NCI-H1048 (cell line): ENCODE data around the gene MAPK14.
"Not testable (repeated sequence)": the region's sequence is repeated elsewhere in the genome, so short reads cannot be mapped to it uniquely, and the experiment has no call there.

Experiments
- DNase-seq: peaks from one replicate; lab custom pipeline; 2025; lab: John Stamatoyannopoulos, UW

MAPK14 gene

GRCh38 chr6:36123270-36124139 lies 95.9 kb downstream of the MAPK14 start:
- peak; percentile 44 for DNase-seq

- not testable (repeated sequence) for DNase-seq
Measured at GRCh38 chr6:36124346-36124745, 96.7 kb downstream of the MAPK14 start.

DNA sequence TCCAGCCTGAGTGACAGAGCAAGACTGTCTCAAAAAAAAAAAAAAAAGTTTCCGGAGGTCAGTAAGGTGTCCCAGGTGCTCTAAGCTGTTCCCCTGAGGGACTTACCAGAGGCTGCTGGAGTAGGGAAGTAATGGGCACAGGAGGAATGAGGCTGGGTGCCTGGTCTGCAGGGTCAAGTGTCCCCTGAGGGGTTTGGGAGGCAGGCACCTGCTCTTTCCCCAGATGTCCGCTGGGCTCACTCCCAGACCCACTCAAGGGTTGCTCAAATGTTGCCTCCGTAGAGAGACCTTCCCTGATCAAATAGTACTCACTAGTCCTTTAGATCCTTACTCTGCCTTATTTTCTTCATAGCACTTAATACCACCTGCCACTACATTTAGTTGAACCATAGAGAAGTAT lies 97.3 kb downstream of the MAPK14 start:
- DNase-seq = no peak

GRCh38 chr6:36125575-36125974 lies 98.0 kb downstream of the MAPK14 start:
- DNase-seq = no peak

DNA sequence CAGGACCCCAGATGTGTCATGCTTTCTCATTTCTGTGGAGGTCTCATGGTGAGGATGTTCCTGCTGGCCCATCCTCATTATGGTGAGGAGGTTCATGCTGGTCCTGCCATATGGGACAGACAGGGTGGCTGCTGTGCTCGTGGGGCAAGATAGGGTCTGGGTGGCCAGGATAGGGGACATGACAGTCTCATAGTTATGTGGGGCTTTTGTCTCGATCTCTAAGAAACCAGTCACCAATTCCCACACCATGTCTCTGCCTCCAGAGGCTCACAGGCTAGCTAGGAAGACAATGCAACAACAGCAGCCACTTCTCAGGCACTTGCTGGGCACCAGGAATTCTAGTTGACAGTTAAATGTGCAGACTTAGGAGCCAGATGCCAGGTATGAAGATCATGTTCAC lies 98.5 kb downstream of the MAPK14 start:
- DNase-seq = no peak

- DNase-seq = no peak
Measured at GRCh38 chr6:36126553-36127458, 99.2 kb downstream of the MAPK14 start.

DNA sequence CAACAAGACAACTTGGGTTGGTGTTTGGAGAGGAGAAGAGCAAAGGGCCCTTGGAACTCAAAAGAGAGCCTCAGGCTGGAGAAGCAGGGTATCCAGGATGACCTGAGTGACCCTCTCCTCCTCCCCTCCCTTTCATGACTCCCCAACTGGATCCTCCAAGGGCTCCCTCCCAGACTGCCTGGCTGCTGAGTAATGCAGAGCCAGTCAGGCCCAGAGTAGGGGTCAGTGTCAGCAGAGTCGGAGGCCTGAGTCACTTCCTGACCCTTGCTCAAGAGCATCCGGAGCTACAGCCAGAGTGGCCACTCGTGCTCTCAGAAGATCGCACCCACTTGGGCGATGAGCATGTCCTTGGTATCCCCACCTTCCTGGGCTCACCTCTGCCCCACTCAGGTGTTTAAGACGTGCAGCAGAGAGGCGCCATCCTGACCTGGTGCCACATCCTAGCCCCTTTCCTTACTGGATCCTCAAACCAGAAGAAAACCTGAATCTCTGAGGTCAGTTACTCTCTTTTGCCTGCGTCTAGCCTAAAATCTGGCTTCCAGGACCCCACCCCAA lies 99.9 kb downstream of the MAPK14 start:
- no peak for DNase-seq

DNA sequence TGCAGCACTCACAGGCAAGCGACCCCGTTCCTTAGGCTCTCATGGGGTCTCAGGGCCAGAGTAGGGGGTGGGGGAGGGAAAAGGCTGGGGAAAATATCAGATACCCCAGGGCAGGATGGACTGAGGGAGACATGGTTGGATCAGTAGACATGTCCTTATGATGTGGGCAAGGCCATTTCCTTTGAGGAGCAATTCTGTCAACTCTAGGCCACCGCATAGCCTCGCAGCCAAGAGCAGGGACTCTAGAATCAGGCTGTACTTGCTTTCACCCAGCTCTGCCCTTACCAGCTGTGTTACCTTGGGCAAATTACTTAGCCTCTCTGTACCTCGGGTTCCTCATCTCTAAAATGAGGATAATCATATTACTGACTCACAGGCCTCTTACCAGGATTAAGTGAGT lies 100.5 kb downstream of the MAPK14 start:
- DNase-seq = no peak

GRCh38 chr6:36128793-36129192 lies 101.2 kb downstream of the MAPK14 start:
- DNase-seq = no peak

- not testable (repeated sequence) for DNase-seq
Measured at GRCh38 chr6:36129334-36129733, 101.7 kb downstream of the MAPK14 start.

GRCh38 chr6:36129941-36130666 lies 102.5 kb downstream of the MAPK14 start, which contains the start of gene MAPK13:
Gene MAPK13, plus strand, starts transcription at chr6:36130513. Its CDS starts 70 bp downstream, at chr6:36130583.
- DNase-seq = no peak

GRCh38 chr6:36130667-36131510 lies 103.3 kb downstream of the MAPK14 start:
- DNase-seq = no peak

- DNase-seq = no peak
Measured at GRCh38 chr6:36131511-36132245, 104.1 kb downstream of the MAPK14 start.

GRCh38 chr6:36132246-36132895 lies 104.8 kb downstream of the MAPK14 start:
- DNase-seq = no peak

DNA sequence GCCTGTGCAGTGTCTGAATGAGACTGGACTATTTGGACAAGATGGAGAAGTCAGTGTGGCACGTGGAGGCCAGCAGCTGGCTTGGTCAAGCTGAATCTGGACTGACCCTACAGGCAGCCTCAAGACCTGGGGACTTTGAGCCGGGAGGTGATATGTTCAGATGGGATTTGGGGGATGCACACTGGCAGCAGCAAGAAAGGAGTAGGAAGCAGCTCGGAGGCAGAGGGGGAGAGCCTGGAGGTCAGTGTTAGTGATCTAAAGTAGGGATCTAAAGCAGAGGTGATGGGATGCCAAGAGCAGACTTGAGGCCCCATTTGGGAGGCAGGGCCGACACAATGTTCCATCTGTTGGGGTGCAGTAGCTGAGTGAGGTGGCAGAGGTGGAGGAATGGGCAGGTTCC lies 105.5 kb downstream of the MAPK14 start:
- DNase-seq = no peak

- no peak for DNase-seq
Measured at GRCh38 chr6:36133912-36134311, 106.3 kb downstream of the MAPK14 start.

DNA sequence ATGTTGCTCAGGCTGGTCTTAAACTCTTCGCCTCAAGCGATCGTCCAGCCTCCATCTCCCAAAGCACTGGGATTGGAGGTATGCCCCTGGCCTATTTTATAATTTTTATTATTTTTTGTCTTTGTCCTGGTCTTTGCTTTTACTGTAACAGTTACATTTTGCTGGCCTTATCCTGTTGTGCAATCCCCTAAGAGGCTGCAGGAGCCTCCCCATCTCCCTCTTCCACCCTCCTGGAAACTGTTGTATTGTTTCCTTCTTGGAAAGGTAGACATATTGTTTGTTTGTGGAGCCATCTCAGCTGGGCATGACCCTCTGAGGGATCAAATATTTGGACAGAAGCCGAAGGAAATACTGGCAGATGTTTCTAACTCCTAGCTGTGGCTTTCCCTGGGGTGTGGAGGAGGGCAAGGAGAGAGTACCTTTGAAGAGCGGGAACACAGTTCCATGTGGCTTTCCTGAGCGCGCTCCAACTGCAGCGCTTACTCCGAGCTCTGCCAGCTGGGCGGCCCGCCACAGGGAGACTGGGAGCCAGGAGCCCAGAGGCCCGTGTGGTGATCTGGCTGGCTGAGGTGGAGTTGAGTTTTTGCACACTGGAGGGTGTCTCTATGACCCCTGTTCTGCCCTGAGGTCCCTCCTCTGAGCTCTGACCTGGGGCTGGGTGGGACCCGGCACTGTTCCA lies 107.6 kb downstream of the MAPK14 start:
- no peak for DNase-seq

DNA sequence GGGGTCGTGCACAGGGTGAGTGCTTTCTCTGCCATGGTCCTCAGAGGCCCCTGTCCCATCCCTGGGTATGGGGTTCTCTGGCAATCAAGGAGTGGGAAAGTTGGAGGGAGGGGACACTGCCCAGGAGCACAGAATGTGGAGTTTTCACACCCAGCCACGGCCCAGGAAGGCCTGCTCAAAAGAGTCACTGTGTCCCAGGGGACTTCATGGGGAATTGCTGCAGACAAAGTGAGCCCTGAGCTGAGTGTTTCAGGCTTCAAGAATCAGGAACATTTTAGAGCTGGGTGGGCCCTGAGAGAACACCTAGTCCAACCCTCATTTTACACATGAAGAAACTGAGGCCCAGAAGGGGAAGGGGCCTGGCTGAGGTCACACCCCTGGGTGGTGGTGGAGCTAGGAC lies 108.4 kb downstream of the MAPK14 start:
- no peak for DNase-seq

GRCh38 chr6:36136551-36136950 lies 108.9 kb downstream of the MAPK14 start:
- DNase-seq = no peak
